K562 (cell line): ENCODE data around the gene KCNK4. TPM values are rescaled to one million over a fixed set of nuclear protein-coding genes. Genes with fewer than 3 reads are reported as not detected.

ENCODE experiments used
- ATF7 ChIP-seq: fragments of 450-650 bp; IDR thresholded peaks from 2 replicates; pipeline ENCODE4 v1.7.1; 2014; ENCODE audit warnings: mild to moderate bottlenecking, moderate library complexity
- CREBBP ChIP-seq: IDR thresholded peaks from one replicate; pipeline ENCODE4 v1.6.1; 2012; ENCODE audit warnings: low read depth, mild to moderate bottlenecking, control low read depth, inconsistent platforms, low read length
- ETS1 ChIP-seq: conservative IDR thresholded peaks from 2 replicates; pipeline ENCODE4 v1.6.1; 2011; ENCODE audit warnings: low read depth, mild to moderate bottlenecking, low read length; ENCODE audit not compliant: control insufficient read depth
- KLF10 ChIP-seq: fragments of 250-450 bp; sonication (Bioruptor Pico); IDR thresholded peaks from 2 replicates; pipeline ENCODE4 v1.6.1; 2021; ENCODE audit warnings: matching md5 sums
- MAZ ChIP-seq, 2 experiments: fragments of 450-650 bp in 1 of 2; sonication (generic) in 1 of 2; formaldehyde crosslinking; IDR thresholded peaks in 1 of 2; conservative IDR thresholded peaks in 1 of 2; 2 replicates each; pipeline versions ENCODE4 v1.4.0 to v1.5.0; 2020; ENCODE audit warnings: mild to moderate bottlenecking in 1 of 2, missing genetic modification reagents in 1 of 2
- MYBL2 ChIP-seq, 2 experiments: fragments of 450-650 bp in 1 of 2; sonication (generic) in 1 of 2; formaldehyde crosslinking in 1 of 2; IDR thresholded peaks; 2 replicates each; pipeline versions ENCODE4 v1.6.1 to v1.8.1; 2017 to 2022; ENCODE audit warnings: borderline replicate concordance in 1 of 2, inconsistent platforms in 1 of 2, low read depth in 1 of 2, mild to moderate bottlenecking in 1 of 2, missing genetic modification reagents in 1 of 2, moderate library complexity in 1 of 2
- NFXL1 ChIP-seq: fragments of 450-650 bp; formaldehyde crosslinking; IDR thresholded peaks from 2 replicates; pipeline ENCODE4 v1.4.0; 2021; ENCODE audit warnings: mild to moderate bottlenecking
- PHTF2 ChIP-seq: fragments of 250-450 bp; sonication (Bioruptor Pico); IDR thresholded peaks from 2 replicates; pipeline ENCODE4 v1.5.0; 2021; ENCODE audit warnings: mild to moderate bottlenecking
- PRDM10 ChIP-seq: fragments of 450-650 bp; IDR thresholded peaks from 2 replicates; pipeline ENCODE4 v1.6.1; 2018; ENCODE audit not compliant: partially characterized antibody
- RAD51 ChIP-seq: fragments of 450-650 bp; IDR thresholded peaks from 2 replicates; pipeline ENCODE4 v1.7.1; 2016; ENCODE audit warnings: low read depth, mild to moderate bottlenecking, borderline replicate concordance
- RBM15 ChIP-seq: fragments of 200-400 bp; formaldehyde crosslinking; IDR thresholded peaks from 2 replicates; pipeline ENCODE4 v1.6.1; 2018; ENCODE audit warnings: mild to moderate bottlenecking, low read length, moderate library complexity; ENCODE audit not compliant: insufficient read depth
- SETDB1 ChIP-seq: IDR thresholded peaks from one replicate; pipeline ENCODE4 v1.6.1; 2012; ENCODE audit warnings: low read length, control low read depth, inconsistent platforms
- TCF7L2 ChIP-seq: fragments of 150-350 bp; IDR thresholded peaks from 2 replicates; pipeline ENCODE4 v1.6.1; 2016; ENCODE audit warnings: low read depth, mild to moderate bottlenecking, low read length, moderate library complexity
- THRA ChIP-seq: fragments of 450-650 bp; IDR thresholded peaks from 2 replicates; pipeline ENCODE4 v1.6.1; 2017; ENCODE audit warnings: mild to moderate bottlenecking, moderate library complexity
- ZNF609 ChIP-seq: sonication (generic); formaldehyde crosslinking; IDR thresholded peaks from 2 replicates; pipeline ENCODE4 v1.8.1; 2023; ENCODE audit warnings: missing genetic modification reagents, mild to moderate bottlenecking, borderline replicate concordance
- ZSCAN29 ChIP-seq: fragments of 450-650 bp; IDR thresholded peaks from 2 replicates; pipeline ENCODE4 v1.6.1; 2017
- polyA plus RNA-seq, 8 experiments: library from polyadenylated mRNA; depleted of rRNA in 4 of 8; stranded (reverse) in 5 of 8; unstranded in 3 of 8; fragments of >200 nt; fragmentation: Nextera tagmentation in 2 of 8; fragmentation: Illumina TruSeq in 1 of 8; extraction: Ambion mirVana in 2 of 8; extraction: Trizol in 1 of 8; gene quantifications; 2 replicates each; pipeline versions ENCODE4 v1.2.1 to v1.2.3, GENCODE V29; 2011 to 2014; ENCODE audit warnings: inconsistent platforms in 1 of 8, missing spikeins in 1 of 8
- total RNA-seq, 7 experiments: library from RNA; depleted of rRNA in 6 of 7; stranded (reverse); fragments of >200 nt in 6 of 7; fragmentation: Illumina TruSeq in 2 of 7; extraction: Trizol in 2 of 7; gene quantifications; 2 replicates each; pipeline versions ENCODE4 v1.2.1 to v1.2.3, GENCODE V29; 2011 to 2021; ENCODE audit warnings: low replicate concordance in 1 of 7

KCNK4 gene
- total and polyA plus RNA-seq, 9 of the 15 experiments (the other 6 are each of a cell fraction or from before 2014, with no cell fraction given), result not detected

- TF ChIP-seq TCF7L2, result no peak
- peak; percentile 24 for TF ChIP-seq SETDB1
- TF ChIP-seq MYBL2 (IDR thresholded peaks at IDR 0.05; ENCODE audit: low read depth), result no peak
- TF ChIP-seq MYBL2 (CRISPR knock-in tag; IDR thresholded peaks at IDR 0.05; ENCODE audit: borderline replicate concordance), result no peak
- TF ChIP-seq PRDM10, result peak; percentile 10
- no peak for TF ChIP-seq KLF10 (CRISPR knock-in tag)
- TF ChIP-seq MAZ (CRISPR knock-in tag; conservative IDR thresholded peaks at IDR 0.05 in 1 of 2, IDR thresholded peaks at IDR 0.05 in 1 of 2), result peak; percentile 80 to 86
- TF ChIP-seq THRA, result no peak
- TF ChIP-seq ZNF609, result no peak
- TF ChIP-seq NFXL1 (CRISPR knock-in tag), result no peak
- peak; percentile 94 for TF ChIP-seq ATF7
- 0 out of 2 replicates have a peak, but pooled peaks have one; percentile 16 for TF ChIP-seq ZSCAN29
- TF ChIP-seq RBM15, result no peak
- TF ChIP-seq ETS1, result peak; percentile 94
- no peak for TF ChIP-seq PHTF2 (CRISPR knock-in tag)
- TF ChIP-seq RAD51, result no peak
- TF ChIP-seq CREBBP, result no peak
These were observed 21.4 kb upstream of the KCNK4 start (continued) for GRCh38 chr11:64269540-64270220.
